A673 (cell line): ENCODE measurements around the gene SLC16A8. TPM values are rescaled to one million over a fixed set of nuclear protein-coding genes. Genes with fewer than 3 reads are reported as not detected.

Experiments
- BruUV-seq: library from RNA; stranded (reverse); fragments of 400-500 nt; replicated peaks from 2 replicates; lab custom pipeline; 2021; lab: Mats Ljungman, UMichigan
- CTCF ChIA-PET: fragments of 300-600 bp; sonication (Branson Sonifier 250); formaldehyde crosslinking; loops from one replicate; lab custom pipeline; 2022; ENCODE audit warnings: antibody characterized with exemption; lab: Charles Lee
- POLR2A ChIA-PET: fragments of 300-600 bp; sonication (Branson Sonifier 250); formaldehyde crosslinking; loops from one replicate; lab custom pipeline; 2022; ENCODE audit warnings: antibody characterized with exemption; ENCODE audit not compliant: low non-redundant PET; lab: Charles Lee
- DNase-seq: peaks from one replicate; pipeline ENCODE4 v3.0.0-alpha.2; 2015; ENCODE audit warnings: low spot score
- H3K27ac ChIP-seq: fragments of 200-600 bp; sonication (generic); 2 replicates; pipeline ENCODE4 v1.5.1; 2016; ENCODE audit warnings: mixed run types, low read depth, mild to moderate bottlenecking, mixed read lengths, antibody characterized with exemption, low read length; ENCODE audit not compliant: poor library complexity, severe bottlenecking
- H3K27me3 ChIP-seq: fragments of 200-600 bp; sonication (generic); replicated peaks from 2 replicates; pipeline ENCODE4 v1.6.1; 2017; ENCODE audit warnings: mixed run types, low read depth, mild to moderate bottlenecking, mixed read lengths, antibody characterized with exemption, low read length; ENCODE audit not compliant: insufficient read depth, poor library complexity
- H3K36me3 ChIP-seq: fragments of 200-600 bp; sonication (generic); 2 replicates; pipeline ENCODE4 v1.6.1; 2016; ENCODE audit warnings: mixed run types, mild to moderate bottlenecking, mixed read lengths, antibody characterized with exemption, low read length; ENCODE audit not compliant: insufficient read depth, poor library complexity, severe bottlenecking
- H3K4me1 ChIP-seq: fragments of 200-600 bp; sonication (generic); 2 replicates; pipeline ENCODE4 v1.6.1; 2017; ENCODE audit warnings: mixed run types, mild to moderate bottlenecking, mixed read lengths, antibody characterized with exemption, low read length; ENCODE audit not compliant: insufficient read depth, poor library complexity, severe bottlenecking
- H3K4me3 ChIP-seq: fragments of 200-600 bp; sonication (generic); 2 replicates; pipeline ENCODE4 v1.5.1; 2016; ENCODE audit warnings: low read depth, mixed run types, mild to moderate bottlenecking, mixed read lengths, low read length; ENCODE audit not compliant: poor library complexity, severe bottlenecking
- H3K9me3 ChIP-seq: fragments of 200-600 bp; sonication (generic); 2 replicates; pipeline ENCODE4 v1.6.1; 2016; ENCODE audit warnings: mixed run types, low read depth, mild to moderate bottlenecking, mixed read lengths, antibody characterized with exemption, low read length; ENCODE audit not compliant: poor library complexity, severe bottlenecking
- CTCF ChIP-seq: fragments of 300-800, 200-600 bp; sonication (generic); conservative IDR thresholded peaks from 2 replicates; pipeline ENCODE4 v1.5.1; 2017; ENCODE audit warnings: low read depth, mild to moderate bottlenecking, antibody characterized with exemption, low read length, moderate library complexity, mixed read lengths
- EZH2 ChIP-seq: fragments of 200-600 bp; sonication (generic); IDR thresholded peaks from 2 replicates; pipeline ENCODE4 v1.6.1; 2017; ENCODE audit warnings: borderline replicate concordance, low read depth, mild to moderate bottlenecking, mixed read lengths, antibody characterized with exemption, low read length; ENCODE audit not compliant: poor library complexity, severe bottlenecking
- intact Hi-C: fragments of 100-400 bp; cut with micrococcal nuclease; formaldehyde crosslinking; loops from one replicate; pipeline ENCODE4 v1.10.0; 2022; ENCODE audit not compliant: unreplicated experiment
- total RNA-seq: library from RNA; stranded (reverse); gene quantifications from 2 replicates; pipeline ENCODE4 v1.2.3, GENCODE V29; 2021

SLC16A8 gene
- total RNA-seq, 1 experiment from 2014 or later, result not detected

DNA sequence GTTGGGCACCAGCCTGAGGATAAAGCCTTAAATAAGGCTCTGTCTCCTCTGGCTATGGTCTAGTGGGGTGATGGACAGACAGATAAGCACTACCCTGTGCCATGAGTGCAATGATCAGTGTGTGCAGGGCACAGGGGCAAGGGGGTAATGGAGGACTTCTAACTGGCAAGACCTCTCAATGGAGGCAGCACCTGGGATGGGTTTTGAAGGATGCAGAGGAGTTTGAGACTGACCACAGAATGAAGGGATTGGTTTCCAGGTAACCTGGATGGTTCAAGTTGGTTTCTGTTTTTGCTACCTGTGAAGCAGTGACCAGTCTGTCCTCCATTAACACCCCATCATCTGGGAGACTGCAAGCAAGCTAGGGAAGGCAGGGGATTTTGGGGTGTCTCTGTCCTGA is 54.6 kb downstream of the SLC16A8 start:
- Histone ChIP-seq H3K4me1 (peaks cover 4% of the 10 kb centered on the region), H3K27me3 (no peaks in the 10 kb centered on the region), H3K9me3 (no peaks in the 10 kb centered on the region), H3K27ac (no peak overlapping the region), H3K4me3 (no peak overlapping the region), H3K36me3 (no peaks in the 10 kb centered on the region)
- intact Hi-C loops, result no loop called here
- ChIA-PET POLR2A (no interaction called here), CTCF (no interaction called here)
- TF ChIP-seq EZH2 (no peak), CTCF (no peak)
- BruUV-seq, result no TSS peak
- DNase-seq, result no peak

- H3K27ac ChIP-seq, result no peak overlapping the region
- no TSS peak for BruUV-seq
- POLR2A ChIA-PET, result no interaction called here
- H3K36me3 ChIP-seq, result no peaks in the 10 kb centered on the region
- no peaks in the 10 kb centered on the region for H3K27me3 ChIP-seq
- intact Hi-C loops, result no loop called here
- no peak overlapping the region for H3K4me3 ChIP-seq
- no peaks in the 10 kb centered on the region for H3K4me1 ChIP-seq
- no peak for TF ChIP-seq CTCF
- no peak for TF ChIP-seq EZH2
- CTCF ChIA-PET, result no interaction called here
- H3K9me3 ChIP-seq, result no peaks in the 10 kb centered on the region
- DNase-seq, result no peak
Observed at GRCh38 chr22:38028344-38029130, 55.4 kb downstream of the SLC16A8 start.

Other genes starting within 250 kb of the SLC16A8 start
- 29.5 and 32.9 TPM in 2 replicates for gene ANKRD54, start 239.8 kb downstream of the SLC16A8 start, total RNA-seq
- gene EIF3L, start 234.8 kb downstream of the SLC16A8 start, total RNA-seq, result 492 and 528 TPM in 2 replicates
- gene MICALL1, start 177.9 kb downstream of the SLC16A8 start, total RNA-seq, result 32.4 and 33.0 TPM in 2 replicates
- 0.64 and 0.66 TPM in 2 replicates for gene C22orf23, start 130.6 kb downstream of the SLC16A8 start, total RNA-seq
- gene POLR2F, start 130.5 kb downstream of the SLC16A8 start, total RNA-seq, result 150 and 162 TPM in 2 replicates
- gene SOX10, start 99.6 kb downstream of the SLC16A8 start, total RNA-seq, result not detected in 2 replicates
- gene PICK1, start 26.8 kb downstream of the SLC16A8 start, total RNA-seq, result 24.8 and 26.6 TPM in 2 replicates
- 1.6 and 2.5 TPM in 2 replicates for gene BAIAP2L2, start 26.5 kb upstream of the SLC16A8 start, total RNA-seq
- gene PLA2G6, start 97.6 kb upstream of the SLC16A8 start, total RNA-seq, result 31.8 and 40.8 TPM in 2 replicates
- gene MAFF, start 117.8 kb upstream of the SLC16A8 start, total RNA-seq, result 5.0 and 6.3 TPM in 2 replicates
- 45.6 and 50.9 TPM in 2 replicates for gene TMEM184B, start 188.8 kb upstream of the SLC16A8 start, total RNA-seq
- 196 and 200 TPM in 2 replicates for gene CSNK1E, start 233.2 kb upstream of the SLC16A8 start, total RNA-seq